Adrenal gland (tissue), 12 donors: ENCODE results near the gene ALDH18A1. TPM values are rescaled to one million over a fixed set of nuclear protein-coding genes. Genes with fewer than 3 reads are reported as not detected.

Experiments
- DNase-seq, 7 donors: peaks; one replicate each; pipeline ENCODE4 v3.0.0-alpha.2; 2019 to 2020
- H3K27ac ChIP-seq, 5 donors: fragments of 200-600 bp; sonication (generic) in 4 of 5; 1 replicate in 3 of 5; 2 replicates in 2 of 5; pipeline versions ENCODE4 v1.5.1 to v1.8.0; 2016 to 2020; ENCODE audit warnings: mild to moderate bottlenecking in 1 of 5
- H3K27me3 ChIP-seq: fragments of 200-600 bp; 2 replicates; pipeline ENCODE4 v1.8.0; 2021
- H3K36me3 ChIP-seq, 2 donors: fragments of 200-600 bp; replicated peaks in 1 of 2; 1 replicate in 1 of 2; 2 replicates in 1 of 2; pipeline versions ENCODE4 v1.5.1 to v1.8.0; 2018 to 2022
- H3K4me1 ChIP-seq, 2 donors: fragments of 200-600 bp; replicated peaks in 1 of 2; 1 replicate in 1 of 2; 2 replicates in 1 of 2; pipeline versions ENCODE4 v1.5.1 to v1.8.0; 2018 to 2021
- H3K4me3 ChIP-seq, 4 donors: fragments of 200-600 bp; sonication (generic) in 3 of 4; one replicate each; pipeline ENCODE4 v1.5.1; 2016 to 2018
- H3K9me3 ChIP-seq, 3 donors: fragments of 200-600 bp; sonication (generic) in 1 of 3; replicated peaks in 1 of 3; 1 replicate in 2 of 3; 2 replicates in 1 of 3; pipeline versions ENCODE4 v1.5.1 to v1.8.0; 2016 to 2021
- POLR2A ChIP-seq, 2 donors: fragments of 450-650 bp; IDR thresholded peaks; one replicate each; pipeline ENCODE4 v1.6.1; 2017; ENCODE audit warnings: antibody characterized with exemption in 2 of 2, mild to moderate bottlenecking in 2 of 2, moderate library complexity in 1 of 2
- WGBS, 4 donors: extraction: QIAGEN DNeasy Blood & Tissue Kit in 2 of 4; methylation state at CpG; one replicate each; pipeline versions ENCODE4 v1.1.5 to v1.1.7; 2013 to 2017; 5-methylcytosine and 5-hydroxymethylcytosine counted together
- intact Hi-C, 2 donors: fragments of 100-400 bp; cut with DNase I; formaldehyde crosslinking; loops; one replicate each; pipeline versions ENCODE4 v1.14.1 to v1.15.0; 2022 to 2023
- polyA plus RNA-seq, 3 donors: library from polyadenylated mRNA; stranded (reverse); fragments of 200-250 nt in 2 of 3; fragments of 350-450 nt in 1 of 3; fragmentation: Illumina TruSeq in 1 of 3; extraction: RNeasy Lipid Tissue Mini Kit (QIAGEN cat#74804) in 1 of 3; gene quantifications; one replicate each; pipeline ENCODE4 v1.2.3, GENCODE V29; 2013 to 2014
- total RNA-seq, 9 donors: library from RNA; depleted of rRNA in 4 of 9; stranded (reverse); fragments of >200 nt in 4 of 9; fragments of 120-200 nt in 1 of 9; fragmentation: NEBNext Ultra II Directional in 1 of 9; extraction: Animal tissue kit (Norgen Biotek cat#: 25700) in 1 of 9; gene quantifications; one replicate each; pipeline versions ENCODE4 v1.1.0 to v1.2.4, GENCODE V29; 2013 to 2023
- TF ChIP-seq, protein P1 (sequence below), 6 experiments: fragments of 450-650 bp in 4 of 6; fragments of 200-600 bp in 2 of 6; sonication (generic) in 1 of 6; IDR thresholded peaks; 1 replicate in 5 of 6; 2 replicates in 1 of 6; pipeline versions ENCODE4 v1.5.1 to v1.8.0; 2016 to 2021; ENCODE audit warnings: antibody characterized with exemption in 6 of 6, mild to moderate bottlenecking in 2 of 6, moderate library complexity in 1 of 6
- donor health status: healthy with polysubstance abuse.
- donor health status: Bipolar disorder and iron deficiency.
- donor health status: DM: yes; HTN: yes; CAD: no.
- donor health status: DM: no; HTN: no; CAD: no.
- donor health status: DM: no; HTN: no; CAD: no.
- donor health status: DM: yes; HTN: yes; CAD: no.

ALDH18A1 gene
- total and polyA plus RNA-seq, 12 donors, result 16.4 to 52.7 (median 39.8) TPM

DNA sequence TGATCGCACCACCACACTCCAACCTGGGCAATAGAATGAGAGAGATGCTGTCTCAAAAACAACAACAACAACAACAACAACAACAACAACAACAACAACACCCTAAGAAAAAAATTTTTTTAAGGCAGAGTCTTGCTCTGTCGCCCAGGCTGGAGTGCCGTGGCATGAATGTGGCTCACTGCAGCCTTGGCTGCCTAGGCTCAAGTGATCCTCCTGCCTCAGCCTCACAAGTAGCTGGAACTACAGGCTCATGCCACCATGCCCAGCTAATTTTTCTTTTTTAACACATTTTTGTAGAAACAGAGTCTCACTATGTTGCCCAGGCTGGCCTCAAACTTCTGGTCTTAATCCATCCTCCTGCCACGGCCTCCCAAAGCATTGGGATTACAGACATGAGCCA is 18.6 kb downstream of the ALDH18A1 start:
- intact Hi-C loops, result no loop called here
- Histone ChIP-seq H3K27me3 (no peaks in the 10 kb centered on the region), H3K4me1 (no peaks in the 10 kb centered on the region), H3K9me3 (no peaks in the 10 kb centered on the region), H3K27ac (no peak overlapping the region), H3K4me3 (no peak overlapping the region), H3K36me3 (peaks cover 0 to 54% of the 10 kb centered on the region in 2 donors)
- 98 to 100% (median 99%) methylated on average over 4 of the region's 4 CpGs for WGBS, 4 donors
- no peak for DNase-seq
- TF ChIP-seq POLR2A (IDR thresholded peaks at IDR 0.05), result no peak
- TF ChIP-seq, protein P1, sequence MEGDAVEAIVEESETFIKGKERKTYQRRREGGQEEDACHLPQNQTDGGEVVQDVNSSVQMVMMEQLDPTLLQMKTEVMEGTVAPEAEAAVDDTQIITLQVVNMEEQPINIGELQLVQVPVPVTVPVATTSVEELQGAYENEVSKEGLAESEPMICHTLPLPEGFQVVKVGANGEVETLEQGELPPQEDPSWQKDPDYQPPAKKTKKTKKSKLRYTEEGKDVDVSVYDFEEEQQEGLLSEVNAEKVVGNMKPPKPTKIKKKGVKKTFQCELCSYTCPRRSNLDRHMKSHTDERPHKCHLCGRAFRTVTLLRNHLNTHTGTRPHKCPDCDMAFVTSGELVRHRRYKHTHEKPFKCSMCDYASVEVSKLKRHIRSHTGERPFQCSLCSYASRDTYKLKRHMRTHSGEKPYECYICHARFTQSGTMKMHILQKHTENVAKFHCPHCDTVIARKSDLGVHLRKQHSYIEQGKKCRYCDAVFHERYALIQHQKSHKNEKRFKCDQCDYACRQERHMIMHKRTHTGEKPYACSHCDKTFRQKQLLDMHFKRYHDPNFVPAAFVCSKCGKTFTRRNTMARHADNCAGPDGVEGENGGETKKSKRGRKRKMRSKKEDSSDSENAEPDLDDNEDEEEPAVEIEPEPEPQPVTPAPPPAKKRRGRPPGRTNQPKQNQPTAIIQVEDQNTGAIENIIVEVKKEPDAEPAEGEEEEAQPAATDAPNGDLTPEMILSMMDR (IDR thresholded peaks at IDR 0.05), result no peak

DNA sequence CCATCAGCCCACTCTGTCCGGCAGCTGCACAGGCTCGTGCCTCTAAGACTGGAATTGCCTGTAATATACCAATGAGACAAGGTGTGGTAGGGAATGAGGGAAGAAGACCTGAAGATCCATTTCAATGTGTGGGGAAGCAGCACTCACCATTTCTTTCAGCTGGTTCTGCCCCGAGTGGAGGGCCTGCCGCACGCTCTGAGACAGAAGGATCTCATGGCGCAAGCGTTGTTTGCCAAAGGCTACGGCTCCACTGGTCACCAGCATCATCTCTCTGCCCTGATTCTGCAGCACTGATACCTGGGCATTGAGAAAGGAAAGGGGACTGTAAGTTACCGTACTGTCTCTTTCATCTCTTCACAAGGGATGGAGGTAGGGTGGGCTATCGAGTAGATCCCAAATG is 19.4 kb downstream of the ALDH18A1 start:
- 94 to 98% (median 97%) methylated on average over 10 of the region's 10 CpGs for WGBS, 4 donors
- TF ChIP-seq, protein P1 (IDR thresholded peaks at IDR 0.05), result no peak
- no peak for TF ChIP-seq POLR2A (IDR thresholded peaks at IDR 0.05)
- Histone ChIP-seq H3K27me3 (no peaks in the 10 kb centered on the region), H3K36me3 (peaks cover 0 to 52% of the 10 kb centered on the region in 2 donors), H3K9me3 (no peaks in the 10 kb centered on the region), H3K4me1 (no peaks in the 10 kb centered on the region), H3K27ac (no peak overlapping the region), H3K4me3 (no peak overlapping the region)
- no peak for DNase-seq
- intact Hi-C loops, result no loop called here

DNA sequence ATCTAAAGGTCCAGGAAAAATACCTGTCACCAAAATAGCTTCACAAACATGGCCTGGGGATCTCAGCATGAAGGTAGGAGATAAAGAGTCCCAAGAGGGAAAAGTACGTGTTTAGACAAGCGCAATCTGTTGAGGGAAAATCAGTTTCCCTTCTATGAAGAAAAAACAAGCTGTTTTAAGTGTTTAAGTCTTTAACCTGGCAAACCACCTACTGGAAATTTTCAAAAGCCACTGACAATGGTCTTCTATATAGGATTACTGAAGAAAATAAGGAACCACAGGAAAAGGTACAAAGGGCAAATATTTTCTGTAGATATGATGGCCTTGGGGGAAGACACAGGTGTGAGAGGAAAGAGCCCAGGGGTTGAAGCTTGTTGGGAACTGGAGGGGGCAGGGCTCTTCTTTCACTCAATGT is 21.2 kb downstream of the ALDH18A1 start:
- Histone ChIP-seq H3K27ac (no peak overlapping the region), H3K27me3 (no peaks in the 10 kb centered on the region), H3K4me3 (no peak overlapping the region), H3K4me1 (no peaks in the 10 kb centered on the region), H3K36me3 (peaks cover 0 to 44% of the 10 kb centered on the region in 2 donors), H3K9me3 (no peaks in the 10 kb centered on the region)
- WGBS, 4 donors, result 89 to 94% (median 91%) methylated on average over 2 of the region's 2 CpGs
- intact Hi-C loops, result no loop called here
- no peak for DNase-seq
- TF ChIP-seq, protein P1 (IDR thresholded peaks at IDR 0.05), result no peak
- TF ChIP-seq POLR2A (IDR thresholded peaks at IDR 0.05), result no peak

DNA sequence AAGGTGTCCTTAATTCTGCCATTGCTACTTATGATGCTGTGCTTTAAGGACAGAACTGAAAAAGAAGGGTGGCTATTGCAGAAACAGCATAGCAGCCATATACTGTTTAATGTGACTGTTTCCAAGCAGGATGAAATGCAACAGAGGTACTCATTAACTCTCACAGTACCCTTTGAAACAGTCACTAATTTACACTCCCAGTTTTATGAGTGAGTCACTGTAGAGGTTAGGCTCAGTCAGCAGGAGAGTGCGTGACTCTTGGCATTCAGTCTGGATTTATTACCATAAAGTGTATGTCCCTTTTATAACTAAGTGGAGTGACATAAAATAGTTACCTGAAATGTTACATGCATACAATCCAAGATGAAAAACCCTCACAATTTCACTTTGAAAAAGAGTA is 27.7 kb downstream of the ALDH18A1 start:
- Histone ChIP-seq H3K36me3 (peaks cover 0 to 65% of the 10 kb centered on the region in 2 donors), H3K4me1 (no peaks in the 10 kb centered on the region), H3K27ac (no peak overlapping the region), H3K27me3 (no peaks in the 10 kb centered on the region), H3K9me3 (no peaks in the 10 kb centered on the region), H3K4me3 (no peak overlapping the region)
- 71 to 95% (median 81%) methylated on average over 1 of the region's 1 CpG for WGBS, 4 donors
- no peak for TF ChIP-seq POLR2A (IDR thresholded peaks at IDR 0.05)
- TF ChIP-seq, protein P1 (IDR thresholded peaks at IDR 0.05), result no peak
- intact Hi-C loops, result no loop called here
- DNase-seq, result no peak
